MM.1S (cell line): ENCODE results near the gene AUTS2.

ENCODE experiments used
- CTCF ChIP-seq: fragments of 300-600 bp; sonication (generic); IDR thresholded peaks from 2 replicates; pipeline ENCODE4 v1.5.1; 2016; ENCODE audit warnings: antibody characterized with exemption, low read length, mixed read lengths
- EZH2 ChIP-seq: fragments of 300-600 bp; sonication (generic); optimal IDR thresholded peaks from 2 replicates; pipeline ENCODE3; 2017; ENCODE audit warnings: low read depth, mild to moderate bottlenecking, antibody characterized with exemption, low read length, mixed read lengths
- EZH2phosphoT487 ChIP-seq: fragments of 300-600 bp; sonication (generic); IDR thresholded peaks from 2 replicates; pipeline ENCODE4 v1.6.1; 2018; ENCODE audit warnings: antibody characterized with exemption, low read length

- TF ChIP-seq CTCF (no peak), EZH2 (no peak), EZH2phosphoT487 (no peak)
These were observed 560.8 kb downstream of the AUTS2 start for GRCh38 chr7:70159121-70159520.
